Measurements from ENCODE around the gene TWF2.
A peak's percentile ranks its signal among the peaks of the same experiment; 100 is the strongest.

TWF2 gene

GRCh38 chr3:52213901-52214300, 25.1 kb downstream of the TWF2 start:
- no peak for DNase-seq
- in situ Hi-C loops (cut with HindIII; ENCODE audit: low pct_ligation_motif_present, low pct_unique_long_range_greater_than_20kb, low sequenced_read_pairs), result no loop called here

- in situ Hi-C loops (cut with HindIII; ENCODE audit: low pct_ligation_motif_present, low pct_unique_long_range_greater_than_20kb, low sequenced_read_pairs), result no loop called here
- DNase-seq, result no peak
Observed at GRCh38 chr3:52213005-52213404, 26.0 kb downstream of the TWF2 start.

GRCh38 chr3:52211268-52211891, 27.6 kb downstream of the TWF2 start:
- in situ Hi-C loops (cut with HindIII; ENCODE audit: low pct_ligation_motif_present, low pct_unique_long_range_greater_than_20kb, low sequenced_read_pairs), result no loop called here
- no peak for DNase-seq

- in situ Hi-C loops (cut with HindIII; ENCODE audit: low pct_ligation_motif_present, low pct_unique_long_range_greater_than_20kb, low sequenced_read_pairs), result no loop called here
- DNase-seq, result no peak
Observed at GRCh38 chr3:52210550-52211046, 28.4 kb downstream of the TWF2 start.

GRCh38 chr3:52210037-52210436, 28.9 kb downstream of the TWF2 start:
- in situ Hi-C loops (cut with HindIII; ENCODE audit: low pct_ligation_motif_present, low pct_unique_long_range_greater_than_20kb, low sequenced_read_pairs), result no loop called here

GRCh38 chr3:52208556-52208955, 30.4 kb downstream of the TWF2 start:
- in situ Hi-C loops (cut with HindIII; ENCODE audit: low pct_ligation_motif_present, low pct_unique_long_range_greater_than_20kb, low sequenced_read_pairs), result no loop called here
- no peak for DNase-seq

More at GRCh38 chr3:52210037-52210436, 28.9 kb downstream of the TWF2 start:
- DNase-seq, result no peak

- DNase-seq, result peak; percentile 34
- in situ Hi-C loops (cut with HindIII; ENCODE audit: low pct_ligation_motif_present, low pct_unique_long_range_greater_than_20kb, low sequenced_read_pairs), result no loop called here
Observed at GRCh38 chr3:52205727-52206372, 33.1 kb downstream of the TWF2 start.

- no peak for DNase-seq
- in situ Hi-C loops (cut with HindIII; ENCODE audit: low pct_ligation_motif_present, low pct_unique_long_range_greater_than_20kb, low sequenced_read_pairs), result no loop called here
Observed at GRCh38 chr3:52204337-52205073, 34.5 kb downstream of the TWF2 start.

GRCh38 chr3:52203701-52204100, 35.3 kb downstream of the TWF2 start:
- no peak for DNase-seq
- in situ Hi-C loops (cut with HindIII; ENCODE audit: low pct_ligation_motif_present, low pct_unique_long_range_greater_than_20kb, low sequenced_read_pairs), result no loop called here

- DNase-seq, result no peak
- in situ Hi-C loops (cut with HindIII; ENCODE audit: low pct_ligation_motif_present, low pct_unique_long_range_greater_than_20kb, low sequenced_read_pairs), result no loop called here
Observed at GRCh38 chr3:52202384-52203077, 36.4 kb downstream of the TWF2 start.

GRCh38 chr3:52200981-52201679, 37.8 kb downstream of the TWF2 start:
- in situ Hi-C loops (cut with HindIII; ENCODE audit: low pct_ligation_motif_present, low pct_unique_long_range_greater_than_20kb, low sequenced_read_pairs), result no loop called here
- no peak for DNase-seq

- in situ Hi-C loops (cut with HindIII; ENCODE audit: low pct_ligation_motif_present, low pct_unique_long_range_greater_than_20kb, low sequenced_read_pairs), result no loop called here
- DNase-seq, result no peak
Observed at GRCh38 chr3:52198643-52199608, 40.0 kb downstream of the TWF2 start.

GRCh38 chr3:52197842-52198625, 40.9 kb downstream of the TWF2 start, which contains the start of gene ALAS1:
Gene ALAS1 (plus strand): TSS chr3:52198160. CDS start chr3:52199242, 1,082 bp downstream.
- DNase-seq, result peak; percentile 85
- in situ Hi-C loops (cut with HindIII; ENCODE audit: low pct_ligation_motif_present, low pct_unique_long_range_greater_than_20kb, low sequenced_read_pairs), result no loop called here

- in situ Hi-C loops (cut with HindIII; ENCODE audit: low pct_ligation_motif_present, low pct_unique_long_range_greater_than_20kb, low sequenced_read_pairs), result no loop called here
- DNase-seq, result no peak
Observed at GRCh38 chr3:52197499-52197841, 41.5 kb downstream of the TWF2 start.

GRCh38 chr3:52196977-52197376, 42.0 kb downstream of the TWF2 start:
- in situ Hi-C loops (cut with HindIII; ENCODE audit: low pct_ligation_motif_present, low pct_unique_long_range_greater_than_20kb, low sequenced_read_pairs), result no loop called here
- DNase-seq, result no peak

GRCh38 chr3:52195823-52196331, 43.1 kb downstream of the TWF2 start:
- in situ Hi-C loops (cut with HindIII; ENCODE audit: low pct_ligation_motif_present, low pct_unique_long_range_greater_than_20kb, low sequenced_read_pairs), result no loop called here

GRCh38 chr3:52195291-52195597, 43.7 kb downstream of the TWF2 start:
- in situ Hi-C loops (cut with HindIII; ENCODE audit: low pct_ligation_motif_present, low pct_unique_long_range_greater_than_20kb, low sequenced_read_pairs), result no loop called here
- no peak for DNase-seq

More at GRCh38 chr3:52195823-52196331, 43.1 kb downstream of the TWF2 start:
- DNase-seq, result no peak
